Neutrophil (primary cell): Measurements from ENCODE around the gene ZDHHC14.

Source experiments
- H3K27ac ChIP-seq: fragments of 200-600 bp; sonication (generic); 2 replicates; pipeline ENCODE4 v1.5.1; 2016; ENCODE audit warnings: mild to moderate bottlenecking, moderate library complexity
- H3K27me3 ChIP-seq: fragments of 200-600 bp; sonication (generic); 2 replicates; pipeline ENCODE4 v1.6.0; 2016; ENCODE audit warnings: mild to moderate bottlenecking
- H3K36me3 ChIP-seq: fragments of 200-600 bp; sonication (generic); 2 replicates; pipeline ENCODE4 v1.5.1; 2017
- H3K4me1 ChIP-seq, 2 experiments: fragments of 200-600 bp in 1 of 2; sonication (generic) in 1 of 2; 1 replicate in 1 of 2; 2 replicates in 1 of 2; pipeline versions ENCODE4 v1.5.1 to v1.6.1; 2013 to 2016; ENCODE audit warnings: low read depth in 1 of 2, low read length in 1 of 2, mild to moderate bottlenecking in 1 of 2, moderate library complexity in 1 of 2; ENCODE audit not compliant: control insufficient read depth in 1 of 2, insufficient read depth in 1 of 2
- H3K4me3 ChIP-seq, 2 experiments: fragments of 200-600 bp in 1 of 2; sonication (generic) in 1 of 2; 1 replicate in 1 of 2; 2 replicates in 1 of 2; pipeline ENCODE4 v1.5.1; 2013 to 2016; ENCODE audit warnings: low read depth in 1 of 2, low read length in 1 of 2, mild to moderate bottlenecking in 1 of 2, moderate library complexity in 1 of 2
- H3K9me3 ChIP-seq: fragments of 200-600 bp; sonication (generic); 2 replicates; pipeline ENCODE4 v1.5.1; 2016
- TF ChIP-seq, protein P1 (sequence below): fragments of 200-600 bp; sonication (generic); IDR thresholded peaks from 2 replicates; pipeline ENCODE4 v1.5.1; 2016; ENCODE audit warnings: antibody characterized with exemption

The ZDHHC14 gene

DNA sequence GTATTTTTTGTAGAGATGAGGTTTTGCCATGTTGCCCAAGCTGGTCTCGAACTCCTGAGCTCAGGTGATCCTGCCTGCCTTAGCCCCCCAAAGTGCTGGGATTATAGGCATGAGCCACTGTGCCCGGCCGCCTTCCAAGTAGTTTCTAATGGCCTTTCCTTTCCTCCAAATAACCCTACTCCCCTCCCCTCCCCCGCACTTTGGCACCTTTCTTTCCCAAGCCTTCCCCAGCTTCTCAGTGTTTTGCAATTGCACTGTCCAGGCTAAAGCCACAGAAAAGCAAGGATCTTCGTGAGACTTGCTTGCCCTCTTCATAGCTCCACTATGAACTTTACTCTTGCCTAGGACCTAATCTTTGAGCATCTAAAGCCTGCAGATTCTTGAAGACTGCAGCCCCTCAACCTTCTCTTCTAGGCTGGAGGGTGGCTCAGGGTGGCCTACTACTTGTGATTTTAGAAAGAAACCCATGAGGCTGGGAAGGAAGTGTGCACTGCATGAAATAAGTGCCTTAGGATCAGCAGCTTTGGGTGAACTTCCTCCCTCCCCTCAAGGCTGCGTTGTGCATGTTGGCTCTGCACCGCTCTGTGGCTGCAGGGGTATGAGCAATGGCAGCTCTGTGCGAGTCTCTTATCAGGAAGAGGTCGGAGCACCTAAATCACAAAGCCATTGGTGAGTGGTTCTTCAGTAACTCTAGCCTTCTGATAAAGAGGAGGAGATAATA lies 289.6 kb downstream of the ZDHHC14 start:
- H3K27me3 ChIP-seq = no peaks in the 10 kb centered on the region
- no peak overlapping the region for H3K27ac ChIP-seq
- TF ChIP-seq, protein P1, sequence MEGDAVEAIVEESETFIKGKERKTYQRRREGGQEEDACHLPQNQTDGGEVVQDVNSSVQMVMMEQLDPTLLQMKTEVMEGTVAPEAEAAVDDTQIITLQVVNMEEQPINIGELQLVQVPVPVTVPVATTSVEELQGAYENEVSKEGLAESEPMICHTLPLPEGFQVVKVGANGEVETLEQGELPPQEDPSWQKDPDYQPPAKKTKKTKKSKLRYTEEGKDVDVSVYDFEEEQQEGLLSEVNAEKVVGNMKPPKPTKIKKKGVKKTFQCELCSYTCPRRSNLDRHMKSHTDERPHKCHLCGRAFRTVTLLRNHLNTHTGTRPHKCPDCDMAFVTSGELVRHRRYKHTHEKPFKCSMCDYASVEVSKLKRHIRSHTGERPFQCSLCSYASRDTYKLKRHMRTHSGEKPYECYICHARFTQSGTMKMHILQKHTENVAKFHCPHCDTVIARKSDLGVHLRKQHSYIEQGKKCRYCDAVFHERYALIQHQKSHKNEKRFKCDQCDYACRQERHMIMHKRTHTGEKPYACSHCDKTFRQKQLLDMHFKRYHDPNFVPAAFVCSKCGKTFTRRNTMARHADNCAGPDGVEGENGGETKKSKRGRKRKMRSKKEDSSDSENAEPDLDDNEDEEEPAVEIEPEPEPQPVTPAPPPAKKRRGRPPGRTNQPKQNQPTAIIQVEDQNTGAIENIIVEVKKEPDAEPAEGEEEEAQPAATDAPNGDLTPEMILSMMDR = no peak

DNA sequence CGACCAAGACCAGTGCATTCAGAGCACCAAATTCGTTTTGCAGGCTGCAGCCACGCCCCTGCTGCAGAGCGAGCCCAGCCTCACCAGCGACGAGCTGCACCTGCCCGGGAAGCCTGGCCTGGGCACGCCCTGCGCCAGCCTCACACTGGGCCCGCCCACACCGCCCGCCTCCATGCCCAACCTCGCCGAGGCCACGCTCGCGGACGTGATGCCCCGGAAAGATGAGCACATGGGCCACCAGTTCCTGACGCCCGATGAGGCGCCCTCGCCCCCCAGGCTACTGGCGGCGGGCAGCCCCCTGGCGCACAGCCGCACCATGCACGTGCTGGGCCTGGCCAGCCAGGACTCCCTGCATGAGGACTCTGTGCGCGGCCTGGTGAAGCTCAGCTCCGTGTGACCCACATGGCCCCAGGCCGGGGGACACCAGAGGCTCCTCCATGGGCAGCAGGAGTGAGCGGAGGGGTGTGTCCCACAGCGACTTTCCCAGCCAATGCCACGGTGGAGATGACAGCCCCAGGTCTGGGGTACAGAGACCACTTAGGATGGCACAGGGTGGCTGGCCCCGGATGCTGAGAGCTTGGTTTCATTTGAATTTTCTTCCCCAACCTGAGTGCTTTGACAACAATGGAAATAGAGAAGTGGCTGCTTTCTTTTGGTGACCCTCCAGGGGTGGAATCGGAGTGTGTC lies 291.9 kb downstream of the ZDHHC14 start:
- TF ChIP-seq, protein P1 = no peak
- Histone ChIP-seq H3K9me3 (no peaks in the 10 kb centered on the region), H3K27ac (no peak overlapping the region), H3K4me3 (no peak overlapping the region), H3K27me3 (no peaks in the 10 kb centered on the region), H3K36me3 (no peaks in the 10 kb centered on the region), H3K4me1 (peaks cover 13 to 17% of the 10 kb centered on the region in 2 experiments)

More for the DNA sequence above, 289.6 kb downstream of the ZDHHC14 start:
- H3K4me1 ChIP-seq = peaks cover 13 to 17% of the 10 kb centered on the region in 2 experiments
- H3K4me3 ChIP-seq = no peak overlapping the region
- H3K36me3 ChIP-seq = no peaks in the 10 kb centered on the region
- H3K9me3 ChIP-seq = no peaks in the 10 kb centered on the region

DNA sequence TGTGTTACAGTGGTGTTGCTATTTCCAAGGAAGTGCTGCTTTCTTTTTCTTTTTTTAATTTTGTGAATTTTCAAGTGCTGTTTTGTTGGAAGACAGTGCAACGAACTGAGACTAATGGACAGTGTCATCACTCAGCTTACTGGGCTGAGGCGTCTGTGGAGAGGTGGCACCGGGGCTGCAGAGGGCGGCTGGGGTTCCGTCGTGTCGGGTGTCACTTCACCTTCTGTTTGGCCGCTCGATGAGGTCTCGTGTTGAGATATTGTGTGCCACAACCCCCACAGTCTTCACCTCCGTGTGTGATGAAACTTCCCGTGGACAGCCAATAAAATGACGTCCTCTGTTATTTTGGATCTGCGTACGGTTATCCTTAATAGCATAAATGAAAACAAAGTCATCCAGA lies 292.6 kb downstream of the ZDHHC14 start:
- no peak overlapping the region for H3K27ac ChIP-seq

DNA sequence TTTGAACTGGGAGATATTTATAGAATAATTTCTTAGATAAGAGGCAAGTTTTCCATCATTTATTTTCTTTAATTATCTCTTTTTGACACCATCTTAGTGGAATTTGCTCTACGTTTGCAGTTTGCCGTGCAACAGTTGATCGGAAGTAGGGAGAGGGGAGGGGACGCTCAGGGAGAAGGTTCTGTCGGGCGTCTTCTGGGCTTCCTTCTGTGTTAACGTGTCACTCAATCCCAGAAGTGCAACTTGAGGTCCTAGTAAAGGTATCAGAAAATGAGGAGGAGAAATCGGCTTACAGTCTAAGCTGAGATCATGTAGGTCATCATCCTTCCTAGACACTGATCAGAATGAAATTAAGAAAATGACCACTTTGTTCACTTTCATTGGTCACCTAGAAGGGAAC lies 293.1 kb downstream of the ZDHHC14 start:
- Histone ChIP-seq H3K36me3 (no peaks in the 10 kb centered on the region), H3K27ac (no peak overlapping the region), H3K4me3 (no peak overlapping the region), H3K4me1 (peaks cover 13 to 17% of the 10 kb centered on the region in 2 experiments), H3K27me3 (peaks cover 3% of the 10 kb centered on the region), H3K9me3 (no peaks in the 10 kb centered on the region)
- TF ChIP-seq, protein P1 = no peak

More for the DNA sequence above, 292.6 kb downstream of the ZDHHC14 start:
- Histone ChIP-seq H3K4me1 (peaks cover 13 to 17% of the 10 kb centered on the region in 2 experiments), H3K36me3 (no peaks in the 10 kb centered on the region), H3K27me3 (no peaks in the 10 kb centered on the region), H3K4me3 (no peak overlapping the region), H3K9me3 (no peaks in the 10 kb centered on the region)
- TF ChIP-seq, protein P1 = no peak

DNA sequence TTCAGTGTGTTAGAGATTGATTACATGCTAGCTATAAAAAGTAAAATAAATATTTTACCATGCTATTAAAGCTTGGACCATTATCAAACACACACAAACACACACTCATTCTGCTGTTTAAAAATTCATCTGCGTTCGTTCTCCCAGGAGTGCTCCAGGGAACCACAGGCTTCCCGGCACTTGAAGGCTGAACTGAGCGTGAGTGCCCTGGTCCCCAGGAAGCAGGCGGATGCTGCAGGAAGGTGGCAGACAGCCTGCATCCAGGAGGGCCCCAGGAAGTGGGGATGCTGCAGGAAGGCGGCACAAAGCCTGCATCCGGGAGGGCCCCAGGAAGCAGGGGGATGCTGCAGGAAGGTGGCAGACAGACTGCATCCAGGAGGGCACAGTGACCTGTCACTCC lies 294.8 kb downstream of the ZDHHC14 start:
- H3K4me3 ChIP-seq = no peak overlapping the region
- no peaks in the 10 kb centered on the region for H3K9me3 ChIP-seq
- TF ChIP-seq, protein P1 = no peak
- H3K27ac ChIP-seq = no peak overlapping the region
- H3K27me3 ChIP-seq = peaks cover 3% of the 10 kb centered on the region
- no peaks in the 10 kb centered on the region for H3K36me3 ChIP-seq
- peaks cover 0 to 1% of the 10 kb centered on the region in 2 experiments for H3K4me1 ChIP-seq
